ENCODE data around the gene SCGB3A1. TPM values are rescaled to one million over a fixed set of nuclear protein-coding genes. Genes with fewer than 3 reads are reported as not detected.

The SCGB3A1 gene
- total and polyA plus RNA-seq, 9 of the 15 experiments (the other 6 are each of a cell fraction or from before 2014, with no cell fraction given) = 0.33 TPM; not detected in 8

DNA sequence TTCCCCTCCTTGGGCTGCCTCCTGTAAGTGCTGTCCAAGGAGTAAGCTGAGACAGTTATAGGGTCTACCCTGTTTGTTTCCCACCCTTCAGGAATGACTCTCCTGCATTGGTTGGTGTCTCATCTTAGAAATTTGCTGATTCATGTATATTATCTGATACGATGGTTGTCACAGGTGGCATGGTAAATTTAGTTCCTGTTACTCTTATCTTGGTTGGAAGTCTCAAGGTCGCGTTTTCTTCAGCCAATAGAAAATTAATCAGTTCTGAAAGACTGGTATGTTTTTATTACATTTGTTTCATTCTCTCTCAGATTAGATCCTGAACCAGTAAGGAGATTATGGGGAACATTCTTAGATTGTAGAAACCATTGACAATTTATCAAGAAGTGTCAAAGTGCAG, 42.7 kb downstream of the SCGB3A1 start (continued):
- TF ChIP-seq ZNF280B (CRISPR knock-in tag; IDR thresholded peaks at IDR 0.05) (no peak), RBM17 (IDR thresholded peaks at IDR 0.05; ENCODE audit: borderline replicate concordance, low read depth, low read length) (no peak), GABPA (tag; conservative IDR thresholded peaks at IDR 0.05; ENCODE audit: low read depth) (no peak), CAMTA2 (CRISPR knock-in tag; conservative IDR thresholded peaks at IDR 0.05) (no peak), C11orf30 (IDR thresholded peaks at IDR 0.05; ENCODE audit: low read depth) (peak; percentile 99), IRF1 (CRISPR knock-in tag; IDR thresholded peaks at IDR 0.05; ENCODE audit: borderline replicate concordance) (no peak), EWSR1 (IDR thresholded peaks at IDR 0.05; ENCODE audit: borderline replicate concordance, low read depth, partially characterized antibody) (no peak), KDM2B (CRISPR knock-in tag; IDR thresholded peaks at IDR 0.05) (no peak), SMARCE1 (IDR thresholded peaks at IDR 0.05) (peak; percentile 78; the same call in 1 of the 2 replicates), MED1 (CRISPR knock-in tag; IDR thresholded peaks at IDR 0.05; ENCODE audit: borderline replicate concordance) (no peak), TBP (optimal IDR thresholded peaks at IDR 0.05; ENCODE audit: low read depth, low read length) (no peak), ZNF717 (CRISPR knock-in tag; IDR thresholded peaks at IDR 0.05) (no peak), RB1 (IDR thresholded peaks at IDR 0.05; ENCODE audit: low read depth) (no peak), SMARCA4 (IDR thresholded peaks at IDR 0.05) (peak; percentile 69; the same call in 1 of the 2 replicates), ZNF764 (CRISPR knock-in tag; IDR thresholded peaks at IDR 0.05; ENCODE audit: low read depth) (no peak), PHF21A (IDR thresholded peaks at IDR 0.05; ENCODE audit: borderline replicate concordance, low read depth) (no peak), NELFE (IDR thresholded peaks at IDR 0.05; ENCODE audit: insufficient read depth, insufficient read length) (no peak), FOXA3 (CRISPR knock-in tag; conservative IDR thresholded peaks at IDR 0.05 in 1 of 2, IDR thresholded peaks at IDR 0.05 in 1 of 2) (no peak)
- TF ChIP-seq, protein P1, sequence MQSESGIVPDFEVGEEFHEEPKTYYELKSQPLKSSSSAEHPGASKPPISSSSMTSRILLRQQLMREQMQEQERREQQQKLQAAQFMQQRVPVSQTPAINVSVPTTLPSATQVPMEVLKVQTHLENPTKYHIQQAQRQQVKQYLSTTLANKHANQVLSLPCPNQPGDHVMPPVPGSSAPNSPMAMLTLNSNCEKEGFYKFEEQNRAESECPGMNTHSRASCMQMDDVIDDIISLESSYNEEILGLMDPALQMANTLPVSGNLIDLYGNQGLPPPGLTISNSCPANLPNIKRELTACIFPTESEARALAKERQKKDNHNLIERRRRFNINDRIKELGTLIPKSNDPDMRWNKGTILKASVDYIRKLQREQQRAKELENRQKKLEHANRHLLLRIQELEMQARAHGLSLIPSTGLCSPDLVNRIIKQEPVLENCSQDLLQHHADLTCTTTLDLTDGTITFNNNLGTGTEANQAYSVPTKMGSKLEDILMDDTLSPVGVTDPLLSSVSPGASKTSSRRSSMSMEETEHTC (IDR thresholded peaks at IDR 0.05) = no peak
- TF ChIP-seq, protein P2, sequence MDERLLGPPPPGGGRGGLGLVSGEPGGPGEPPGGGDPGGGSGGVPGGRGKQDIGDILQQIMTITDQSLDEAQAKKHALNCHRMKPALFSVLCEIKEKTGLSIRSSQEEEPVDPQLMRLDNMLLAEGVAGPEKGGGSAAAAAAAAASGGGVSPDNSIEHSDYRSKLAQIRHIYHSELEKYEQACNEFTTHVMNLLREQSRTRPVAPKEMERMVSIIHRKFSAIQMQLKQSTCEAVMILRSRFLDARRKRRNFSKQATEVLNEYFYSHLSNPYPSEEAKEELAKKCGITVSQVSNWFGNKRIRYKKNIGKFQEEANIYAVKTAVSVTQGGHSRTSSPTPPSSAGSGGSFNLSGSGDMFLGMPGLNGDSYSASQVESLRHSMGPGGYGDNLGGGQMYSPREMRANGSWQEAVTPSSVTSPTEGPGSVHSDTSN (CRISPR knock-in tag; IDR thresholded peaks at IDR 0.05; ENCODE audit: low read depth) = no peak
- TF ChIP-seq, protein P2 (tag; conservative IDR thresholded peaks at IDR 0.05; ENCODE audit: low read depth) = peak; percentile 39; the same call in 1 of the 2 replicates
- TF ChIP-seq, protein P3, sequence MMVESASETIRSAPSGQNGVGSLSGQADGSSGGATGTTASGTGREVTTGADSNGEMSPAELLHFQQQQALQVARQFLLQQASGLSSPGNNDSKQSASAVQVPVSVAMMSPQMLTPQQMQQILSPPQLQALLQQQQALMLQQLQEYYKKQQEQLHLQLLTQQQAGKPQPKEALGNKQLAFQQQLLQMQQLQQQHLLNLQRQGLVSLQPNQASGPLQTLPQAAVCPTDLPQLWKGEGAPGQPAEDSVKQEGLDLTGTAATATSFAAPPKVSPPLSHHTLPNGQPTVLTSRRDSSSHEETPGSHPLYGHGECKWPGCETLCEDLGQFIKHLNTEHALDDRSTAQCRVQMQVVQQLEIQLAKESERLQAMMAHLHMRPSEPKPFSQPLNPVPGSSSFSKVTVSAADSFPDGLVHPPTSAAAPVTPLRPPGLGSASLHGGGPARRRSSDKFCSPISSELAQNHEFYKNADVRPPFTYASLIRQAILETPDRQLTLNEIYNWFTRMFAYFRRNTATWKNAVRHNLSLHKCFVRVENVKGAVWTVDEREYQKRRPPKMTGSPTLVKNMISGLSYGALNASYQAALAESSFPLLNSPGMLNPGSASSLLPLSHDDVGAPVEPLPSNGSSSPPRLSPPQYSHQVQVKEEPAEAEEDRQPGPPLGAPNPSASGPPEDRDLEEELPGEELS (CRISPR knock-in tag; IDR thresholded peaks at IDR 0.05; ENCODE audit: borderline replicate concordance) = no peak
